SK-N-SH treated with all-trans-retinoic acid at 6 μM for 48 hours (cell line): ENCODE measurements around the gene PPP2R5B.

Experiments used
- ATAC-seq: fragments of 200-7000 bp; cut with Tn5 transposase; 3 replicates; pipeline ENCODE4 v1.9.1; 2020; ENCODE audit warnings: mild to moderate bottlenecking, moderate library complexity
- ARNTL ChIP-seq: fragments of 450-650 bp; formaldehyde crosslinking; IDR thresholded peaks from 2 replicates; pipeline ENCODE4 v1.5.0; 2020; ENCODE audit warnings: low read depth, mild to moderate bottlenecking, moderate library complexity, borderline replicate concordance
- BACH2 ChIP-seq: fragments of 250-450 bp; sonication (Bioruptor Pico); IDR thresholded peaks from 2 replicates; pipeline ENCODE4 v1.9.0; 2021; ENCODE audit warnings: mild to moderate bottlenecking, borderline replicate concordance
- CREB5 ChIP-seq: fragments of 250-450 bp; sonication (Bioruptor Pico); IDR thresholded peaks from 2 replicates; pipeline ENCODE4 v1.5.1; 2020; ENCODE audit warnings: low read depth, mild to moderate bottlenecking, moderate library complexity
- CSDC2 ChIP-seq: fragments of 250-450 bp; sonication (Bioruptor Pico); IDR thresholded peaks from 2 replicates; pipeline ENCODE4 v1.5.0; 2020; ENCODE audit warnings: mild to moderate bottlenecking, moderate library complexity
- CSRNP3 ChIP-seq: fragments of 250-450 bp; sonication (Bioruptor Pico); IDR thresholded peaks from 2 replicates; pipeline ENCODE4 v1.5.1; 2021; ENCODE audit warnings: mild to moderate bottlenecking, moderate library complexity
- ESRRG ChIP-seq: fragments of 250-450 bp; sonication (Bioruptor Pico); IDR thresholded peaks from 2 replicates; pipeline ENCODE4 v1.6.1; 2021; ENCODE audit warnings: mild to moderate bottlenecking
- GLIS3 ChIP-seq: fragments of 250-450 bp; sonication (Bioruptor Pico); IDR thresholded peaks from 2 replicates; pipeline ENCODE4 v1.5.0; 2020; ENCODE audit warnings: mild to moderate bottlenecking, moderate library complexity
- ISL1 ChIP-seq: fragments of 250-450 bp; sonication (Bioruptor Pico); IDR thresholded peaks from 2 replicates; pipeline ENCODE4 v2.1.2; 2022; ENCODE audit warnings: mild to moderate bottlenecking, moderate library complexity
- PATZ1 ChIP-seq: fragments of 250-450 bp; sonication (Bioruptor Pico); IDR thresholded peaks from 2 replicates; pipeline ENCODE4 v1.8.0; 2020; ENCODE audit warnings: mild to moderate bottlenecking, moderate library complexity, borderline replicate concordance
- POU6F1 ChIP-seq: fragments of 250-450 bp; sonication (Bioruptor Pico); IDR thresholded peaks from 2 replicates; pipeline ENCODE4 v1.8.0; 2021; ENCODE audit warnings: low read depth, mild to moderate bottlenecking, moderate library complexity, borderline replicate concordance
- PPARA ChIP-seq: fragments of 250-450 bp; sonication (Bioruptor Pico); IDR thresholded peaks from 2 replicates; pipeline ENCODE4 v1.5.0; 2020; ENCODE audit warnings: mild to moderate bottlenecking, borderline replicate concordance
- SNAI2 ChIP-seq: fragments of 250-450 bp; sonication (Bioruptor Pico); IDR thresholded peaks from 2 replicates; pipeline ENCODE4 v1.5.0; 2020; ENCODE audit warnings: mild to moderate bottlenecking, moderate library complexity
- TCF4 ChIP-seq: fragments of 250-450 bp; sonication (Bioruptor Pico); IDR thresholded peaks from 2 replicates; pipeline ENCODE4 v1.8.0; 2021; ENCODE audit warnings: mild to moderate bottlenecking, moderate library complexity, borderline replicate concordance
- TOX ChIP-seq: fragments of 250-450 bp; sonication (Bioruptor Pico); IDR thresholded peaks from 2 replicates; pipeline ENCODE4 v1.8.0; 2021; ENCODE audit warnings: mild to moderate bottlenecking, moderate library complexity, borderline replicate concordance
- TSHZ2 ChIP-seq: fragments of 250-450 bp; sonication (Bioruptor Pico); IDR thresholded peaks from 2 replicates; pipeline ENCODE4 v1.5.0; 2020; ENCODE audit warnings: mild to moderate bottlenecking, moderate library complexity
- ZC3H10 ChIP-seq: fragments of 250-450 bp; sonication (Bioruptor Pico); IDR thresholded peaks from 2 replicates; pipeline ENCODE4 v1.5.1; 2021; ENCODE audit warnings: mild to moderate bottlenecking, moderate library complexity
- ZFP3 ChIP-seq: fragments of 250-450 bp; sonication (Bioruptor Pico); IDR thresholded peaks from 2 replicates; pipeline ENCODE4 v1.5.0; 2020; ENCODE audit warnings: mild to moderate bottlenecking, moderate library complexity
- ZFP30 ChIP-seq: fragments of 450-650 bp; formaldehyde crosslinking; IDR thresholded peaks from 2 replicates; pipeline ENCODE4 v1.5.0; 2022; ENCODE audit warnings: mild to moderate bottlenecking, moderate library complexity
- ZNF565 ChIP-seq: fragments of 450-650 bp; formaldehyde crosslinking; conservative IDR thresholded peaks from 2 replicates; pipeline ENCODE4 v1.5.0; 2020; ENCODE audit warnings: low read depth, mild to moderate bottlenecking, moderate library complexity
- ZNF70 ChIP-seq: fragments of 450-650 bp; formaldehyde crosslinking; IDR thresholded peaks from 2 replicates; pipeline ENCODE4 v1.5.0; 2020; ENCODE audit warnings: mild to moderate bottlenecking, moderate library complexity
- ZNF8 ChIP-seq: fragments of 450-650 bp; formaldehyde crosslinking; IDR thresholded peaks from 2 replicates; pipeline ENCODE4 v1.5.0; 2020; ENCODE audit warnings: mild to moderate bottlenecking, moderate library complexity

PPP2R5B gene

GRCh38 chr11:64914123-64914522 lies 10.4 kb upstream of the PPP2R5B start:
- ATAC-seq = no peak

GRCh38 chr11:64915376-64915887 lies 9.1 kb upstream of the PPP2R5B start:
- ATAC-seq = no peak
- TF ChIP-seq TOX = no peak
- no peak for TF ChIP-seq CREB5
- TF ChIP-seq SNAI2 (CRISPR knock-in tag) = no peak
- TF ChIP-seq ZNF70 (CRISPR knock-in tag) = no peak
- TF ChIP-seq ARNTL = no peak
- no peak for TF ChIP-seq ESRRG
- no peak for TF ChIP-seq ZNF8
- TF ChIP-seq BACH2 = no peak
- TF ChIP-seq ZNF565 (CRISPR knock-in tag) = no peak
- TF ChIP-seq TCF4 (CRISPR knock-in tag) = no peak
- TF ChIP-seq PATZ1 (CRISPR knock-in tag) = no peak
- TF ChIP-seq TSHZ2 (CRISPR knock-in tag) = no peak

More at GRCh38 chr11:64914123-64914522, 10.4 kb upstream of the PPP2R5B start:
- no peak for TF ChIP-seq PATZ1 (CRISPR knock-in tag)
- TF ChIP-seq PPARA (CRISPR knock-in tag) = no peak
- no peak for TF ChIP-seq TCF4 (CRISPR knock-in tag)
- no peak for TF ChIP-seq ZFP3 (CRISPR knock-in tag)
- no peak for TF ChIP-seq ESRRG
- no peak for TF ChIP-seq GLIS3 (CRISPR knock-in tag)
- no peak for TF ChIP-seq CREB5
- no peak for TF ChIP-seq SNAI2 (CRISPR knock-in tag)
- TF ChIP-seq ARNTL = no peak
- TF ChIP-seq POU6F1 (CRISPR knock-in tag) = no peak
- TF ChIP-seq BACH2 = no peak
- TF ChIP-seq ZFP30 (CRISPR knock-in tag) = no peak
- no peak for TF ChIP-seq ZC3H10 (CRISPR knock-in tag)
- no peak for TF ChIP-seq ZNF70 (CRISPR knock-in tag)
- TF ChIP-seq CSDC2 (CRISPR knock-in tag) = no peak
- no peak for TF ChIP-seq CSRNP3 (CRISPR knock-in tag)
- TF ChIP-seq ISL1 (CRISPR knock-in tag) = no peak
- TF ChIP-seq ZNF8 = no peak
- no peak for TF ChIP-seq ZNF565 (CRISPR knock-in tag)
- no peak for TF ChIP-seq TOX
